Skin of body (tissue), 2 donors: ENCODE results near the gene COL11A1. TPM values are rescaled to one million over a fixed set of nuclear protein-coding genes. Genes with fewer than 3 reads are reported as not detected.
A peak's percentile ranks its signal among the peaks of the same experiment; 100 is the strongest.

Experiments used
- DNase-seq: peaks from one replicate; lab custom pipeline; 2025; lab: John Stamatoyannopoulos, UW
- total RNA-seq: library from RNA; depleted of rRNA; stranded (reverse); fragments of >200 nt; gene quantifications from one replicate; pipeline ENCODE4 v1.2.3, GENCODE V29; 2014

Gene COL11A1
- total RNA-seq, 1 donor from 2014 or later = 24.6 TPM

GRCh38 chr1:102901996-102902395 lies 206.3 kb downstream of the COL11A1 start:
- DNase-seq = no peak

GRCh38 chr1:102899935-102900334 lies 208.4 kb downstream of the COL11A1 start:
- no peak for DNase-seq

- DNase-seq = peak; percentile 8
Observed at GRCh38 chr1:102897557-102897956, 210.8 kb downstream of the COL11A1 start.

GRCh38 chr1:102896771-102897170 lies 211.6 kb downstream of the COL11A1 start:
- no peak for DNase-seq

- DNase-seq = no peak
Observed at GRCh38 chr1:102896286-102896685, 212.0 kb downstream of the COL11A1 start.

GRCh38 chr1:102891868-102892625 lies 216.3 kb downstream of the COL11A1 start:
- peak; percentile 5 for DNase-seq

- DNase-seq = no peak
Observed at GRCh38 chr1:102886638-102887037, 221.7 kb downstream of the COL11A1 start.

- DNase-seq = no peak
Observed at GRCh38 chr1:102884238-102884637, 224.1 kb downstream of the COL11A1 start.

GRCh38 chr1:102879439-102879993 lies 228.8 kb downstream of the COL11A1 start:
- no peak for DNase-seq

GRCh38 chr1:102875756-102876155 lies 232.6 kb downstream of the COL11A1 start:
- DNase-seq = no peak

GRCh38 chr1:102872526-102872925 lies 235.8 kb downstream of the COL11A1 start:
- DNase-seq = no peak

GRCh38 chr1:102872097-102872496 lies 236.2 kb downstream of the COL11A1 start:
- no peak for DNase-seq

GRCh38 chr1:102863704-102864103 lies 244.6 kb downstream of the COL11A1 start:
- DNase-seq = no peak

- DNase-seq = no peak
Observed at GRCh38 chr1:102861247-102861646, 247.1 kb downstream of the COL11A1 start.

GRCh38 chr1:102858695-102859094 lies 249.6 kb downstream of the COL11A1 start:
- no peak for DNase-seq

- DNase-seq = no peak
Observed at GRCh38 chr1:102857251-102857650, 251.1 kb downstream of the COL11A1 start.

GRCh38 chr1:102853701-102854187 lies 254.6 kb downstream of the COL11A1 start:
- DNase-seq = no peak

- DNase-seq = peak; percentile 20
Observed at GRCh38 chr1:102853136-102853535, 255.2 kb downstream of the COL11A1 start.

- DNase-seq = peak; percentile 29
Observed at GRCh38 chr1:102852613-102853012, 255.7 kb downstream of the COL11A1 start.

GRCh38 chr1:102851616-102852015 lies 256.7 kb downstream of the COL11A1 start:
- DNase-seq = no peak

GRCh38 chr1:102842606-102843005 lies 265.7 kb downstream of the COL11A1 start:
- DNase-seq = no peak

GRCh38 chr1:102840741-102841140 lies 267.6 kb downstream of the COL11A1 start:
- DNase-seq = no peak

GRCh38 chr1:102838016-102838415 lies 270.3 kb downstream of the COL11A1 start:
- DNase-seq = no peak
